ENCODE results near the gene GRHL3. TPM values are rescaled to one million over a fixed set of nuclear protein-coding genes. Genes with fewer than 3 reads are reported as not detected.

GRHL3 gene
- total RNA-seq, 1 donor from 2014 or later, result not detected

DNA sequence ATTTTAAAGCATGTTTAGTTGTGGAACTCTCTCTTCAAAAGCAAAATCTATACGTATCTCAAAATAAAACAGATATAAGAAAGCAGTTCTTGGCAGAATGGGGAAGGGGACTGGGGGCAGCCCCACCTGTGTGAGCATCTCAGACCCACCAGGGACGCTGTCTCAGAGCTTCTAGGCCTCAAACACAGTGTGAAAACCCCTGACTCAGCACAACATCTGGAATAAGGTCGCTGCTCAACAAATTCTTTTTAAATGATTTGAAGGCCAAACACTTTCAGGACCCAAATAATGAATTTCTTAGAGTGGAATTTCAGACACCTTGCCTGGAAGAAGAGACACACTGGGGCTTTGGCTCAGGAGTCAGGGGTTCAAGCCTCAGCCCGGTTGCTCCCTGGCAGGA, 27.1 kb upstream of the GRHL3 start:
- intact Hi-C loops (cut with DNase I), result loop anchor here (5.0 kb wide), 1 partner anchor 100 kb away; no protein-coding TSS in a partner anchor
- DNase-seq (ENCODE audit: low spot score), result no peak

DNA sequence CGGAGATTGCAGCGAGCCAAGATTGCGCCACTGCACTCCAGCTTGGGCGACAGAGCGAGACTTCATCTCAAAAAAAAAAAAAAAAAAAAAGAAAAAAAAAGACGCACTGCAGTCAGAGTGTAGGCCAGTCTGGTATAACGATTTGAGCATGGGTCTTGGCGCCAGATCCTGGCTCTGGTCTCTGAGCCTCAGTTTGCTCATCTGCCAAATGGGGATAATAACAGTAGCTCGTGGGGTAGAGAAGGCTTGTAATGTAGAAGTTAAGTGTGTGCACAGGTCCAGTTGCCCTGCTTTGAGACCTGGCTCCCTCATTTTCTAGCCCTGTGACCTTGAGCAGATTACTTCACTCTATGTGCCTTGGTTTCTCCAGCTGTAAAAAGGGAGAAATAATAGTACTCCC, 26.3 kb upstream of the GRHL3 start:
- DNase-seq (ENCODE audit: low spot score), result no peak
- intact Hi-C loops (cut with DNase I), result loop anchor here (5.0 kb wide), 1 partner anchor 99 kb away; no protein-coding TSS in a partner anchor

DNA sequence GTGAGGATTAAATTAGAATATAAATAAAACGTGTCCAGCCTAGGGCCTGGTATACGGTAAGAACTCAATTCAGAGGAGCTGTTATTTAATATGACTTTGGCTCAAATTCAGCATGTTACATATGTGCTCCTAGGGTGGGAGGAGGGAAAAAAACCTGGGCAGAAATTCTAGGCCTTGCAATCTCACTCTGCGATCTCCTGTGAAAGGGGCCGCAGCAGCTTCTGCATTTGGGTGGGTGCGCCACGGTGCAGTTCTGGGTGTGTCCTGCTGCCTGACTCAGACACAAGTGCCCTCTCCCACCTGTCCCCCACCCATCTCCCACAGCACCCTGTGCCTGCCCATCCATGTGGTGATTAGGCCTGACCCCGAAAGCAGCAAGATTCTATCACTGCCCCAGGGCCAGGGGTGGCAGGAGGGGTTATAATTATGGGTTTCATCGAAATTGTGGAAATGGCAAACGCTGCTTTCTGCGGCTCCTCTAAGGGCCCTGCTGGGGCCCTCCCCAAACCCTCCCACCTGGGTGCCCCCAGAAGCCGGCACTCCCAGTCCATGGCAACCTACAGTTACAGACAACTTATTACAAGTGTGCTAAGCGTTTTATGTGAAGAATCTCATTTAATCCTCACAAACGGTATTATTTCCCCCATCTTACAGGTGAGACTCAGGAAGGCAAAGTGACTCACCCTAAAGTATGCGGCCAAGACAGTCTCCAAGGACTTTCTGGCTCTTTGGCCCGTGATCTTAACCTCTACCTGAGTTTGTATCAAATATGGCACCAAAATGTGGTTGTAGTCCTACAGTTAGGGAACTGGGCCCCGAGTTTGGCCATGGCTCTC, 25.5 kb upstream of the GRHL3 start:
- intact Hi-C loops (cut with DNase I), result loop anchor here (5.0 kb wide), 1 partner anchor 99 kb away; no protein-coding TSS in a partner anchor
- no peak for DNase-seq (ENCODE audit: low spot score)

DNA sequence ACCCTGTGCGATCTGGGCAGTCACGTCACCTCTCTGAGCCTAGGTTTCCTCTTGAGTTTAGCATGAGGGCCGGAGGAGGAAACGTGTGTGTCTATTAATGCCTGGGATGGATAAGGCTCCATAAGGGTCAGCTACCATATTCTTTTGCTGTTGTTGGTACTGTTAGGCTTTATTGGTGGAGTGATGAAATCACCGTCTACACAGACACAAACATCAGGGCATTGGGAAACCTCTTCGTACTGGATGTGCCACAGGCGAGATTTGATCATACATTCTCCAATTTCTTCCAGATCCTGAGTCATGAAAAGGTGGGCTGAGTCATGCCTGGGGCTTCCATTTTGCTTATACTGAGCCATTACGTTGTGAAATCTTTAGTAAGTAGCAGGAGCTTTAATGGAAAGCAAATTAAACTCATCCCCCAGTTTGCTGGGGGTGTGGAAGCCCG, 24.9 kb upstream of the GRHL3 start:
- intact Hi-C loops (cut with DNase I), result loop anchor here (5.0 kb wide), 1 partner anchor 98 kb away; no protein-coding TSS in a partner anchor
- no peak for DNase-seq (ENCODE audit: low spot score)

DNA sequence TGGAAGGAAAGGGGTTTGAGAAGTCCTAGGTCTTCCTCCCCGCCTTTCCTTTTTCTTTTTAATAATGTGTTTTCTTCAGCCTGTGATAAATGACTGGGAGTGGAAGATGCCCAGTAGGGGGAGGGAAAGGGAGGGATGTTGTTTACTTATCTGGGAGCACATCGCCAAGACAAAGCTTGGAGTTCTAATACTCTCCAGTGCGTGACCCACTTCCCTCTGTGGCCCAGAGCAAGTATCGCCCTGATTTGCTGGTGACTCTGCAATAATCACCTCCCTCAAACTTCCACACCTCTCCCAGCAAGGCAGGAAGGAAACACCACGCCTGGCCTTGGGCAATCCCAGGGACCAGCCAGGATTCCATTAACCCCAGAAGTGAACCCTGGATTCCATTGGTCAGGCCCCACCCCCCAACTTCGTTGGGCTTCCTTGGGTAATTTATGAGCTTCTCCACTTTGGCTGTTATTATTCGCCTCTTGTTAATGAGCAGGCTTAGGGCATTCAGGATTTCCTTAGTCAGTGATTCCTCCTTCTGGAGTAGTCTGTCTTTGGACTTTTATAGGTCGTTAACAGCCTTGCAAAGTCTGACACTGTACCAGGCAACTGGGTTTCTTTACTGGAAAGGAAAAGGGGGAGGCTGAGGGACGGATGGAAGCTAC, 24.3 kb upstream of the GRHL3 start:
- DNase-seq (ENCODE audit: low spot score), result no peak
- intact Hi-C loops (cut with DNase I), result loop anchor here (5.0 kb wide), 1 partner anchor 97 kb away; no protein-coding TSS in a partner anchor

DNA sequence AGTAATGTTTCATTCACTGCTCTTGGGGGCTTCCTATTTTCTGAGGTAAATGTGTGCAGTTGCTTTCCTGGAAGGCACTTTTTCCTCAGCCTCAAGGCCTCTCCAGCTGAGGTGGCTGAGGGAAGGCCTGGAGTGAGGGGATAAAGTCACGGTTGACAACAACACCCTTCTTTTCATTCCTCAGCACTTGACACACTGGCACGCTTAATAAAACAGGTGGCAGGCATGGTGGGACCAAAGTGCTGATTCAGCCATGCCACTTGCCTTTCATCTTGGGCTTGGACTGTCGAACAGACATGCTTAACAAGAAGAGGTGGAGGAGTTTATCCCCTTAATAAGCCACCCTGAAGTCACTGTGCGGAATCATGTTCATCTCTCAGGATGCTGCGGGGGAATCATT, 23.6 kb upstream of the GRHL3 start:
- no peak for DNase-seq (ENCODE audit: low spot score)
- intact Hi-C loops (cut with DNase I), result no loop called here

DNA sequence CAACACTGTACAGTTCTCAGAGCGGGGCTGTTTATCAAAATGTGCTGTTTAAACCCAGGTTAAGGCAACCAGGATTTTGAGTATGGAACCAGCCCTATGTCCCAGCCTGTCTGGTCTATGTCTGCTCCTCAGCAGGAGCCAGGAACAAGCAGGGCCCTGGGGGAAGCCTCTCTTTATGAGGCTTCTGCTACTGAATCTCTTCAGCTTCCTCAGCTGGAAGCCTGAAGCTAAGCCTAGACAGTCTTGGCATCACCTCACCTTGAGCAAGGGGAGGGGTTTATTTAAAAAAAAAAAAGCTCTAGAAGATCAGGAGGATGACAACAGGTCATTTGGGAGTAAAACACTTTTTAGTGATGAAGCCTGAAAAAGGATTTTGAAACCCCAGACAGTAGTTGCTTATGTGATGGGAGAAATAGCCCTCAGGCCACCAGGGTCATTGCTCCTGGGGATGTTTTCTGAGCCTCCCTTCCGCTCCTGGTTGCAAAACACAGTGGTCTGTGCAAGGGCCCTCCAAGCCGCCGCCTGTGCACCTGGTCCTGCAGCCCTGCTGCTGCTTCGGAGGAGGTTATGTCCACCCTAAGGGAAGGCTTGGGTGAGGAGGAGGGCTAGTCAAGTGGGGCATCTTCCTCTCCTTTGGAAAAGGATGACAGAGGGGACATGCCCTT, 21.8 kb upstream of the GRHL3 start:
- intact Hi-C loops (cut with DNase I), result no loop called here
- DNase-seq (ENCODE audit: low spot score), result no peak

DNA sequence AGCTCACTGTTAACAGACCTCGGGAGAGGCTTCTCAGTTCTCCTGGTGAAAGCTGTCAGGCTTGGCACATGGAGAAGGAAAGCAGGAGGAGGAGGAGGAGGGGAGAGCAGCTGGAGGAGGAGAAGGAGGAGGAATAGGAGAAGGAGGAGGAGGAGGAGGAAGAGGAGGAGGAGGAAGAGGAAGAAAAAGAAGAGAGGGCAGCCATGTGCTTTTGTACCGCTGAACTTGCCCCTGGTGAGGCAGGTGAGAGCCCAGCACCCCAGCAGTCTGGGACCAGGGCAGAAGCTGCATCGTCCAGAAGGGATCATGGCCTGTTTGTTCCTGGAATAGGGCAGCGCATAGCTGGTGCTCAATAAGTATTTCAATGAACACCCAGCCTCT, 21.3 kb upstream of the GRHL3 start:
- intact Hi-C loops (cut with DNase I), result no loop called here
- DNase-seq (ENCODE audit: low spot score), result no peak

DNA sequence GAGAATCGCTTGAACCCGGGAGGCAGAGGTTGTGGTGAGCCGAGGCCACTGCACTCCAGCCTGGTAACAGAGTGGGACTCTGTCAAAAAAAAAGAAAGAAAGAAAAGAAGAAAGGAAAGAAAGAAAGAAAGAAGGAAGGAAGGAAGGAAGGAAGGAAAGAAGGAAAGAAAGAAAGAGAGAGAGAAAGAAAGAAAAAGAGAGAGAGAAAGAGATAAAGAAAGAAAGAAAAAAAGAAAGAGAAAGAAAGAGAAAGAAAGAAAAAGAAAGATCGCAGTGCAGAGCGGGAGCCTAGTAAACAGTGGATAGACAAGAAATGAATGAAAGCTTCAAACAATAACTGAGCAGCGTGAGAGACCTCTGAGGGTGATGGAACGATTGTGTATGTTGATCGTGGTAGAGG, 20.6 kb upstream of the GRHL3 start:
- intact Hi-C loops (cut with DNase I), result no loop called here
- DNase-seq (ENCODE audit: low spot score), result no peak

DNA sequence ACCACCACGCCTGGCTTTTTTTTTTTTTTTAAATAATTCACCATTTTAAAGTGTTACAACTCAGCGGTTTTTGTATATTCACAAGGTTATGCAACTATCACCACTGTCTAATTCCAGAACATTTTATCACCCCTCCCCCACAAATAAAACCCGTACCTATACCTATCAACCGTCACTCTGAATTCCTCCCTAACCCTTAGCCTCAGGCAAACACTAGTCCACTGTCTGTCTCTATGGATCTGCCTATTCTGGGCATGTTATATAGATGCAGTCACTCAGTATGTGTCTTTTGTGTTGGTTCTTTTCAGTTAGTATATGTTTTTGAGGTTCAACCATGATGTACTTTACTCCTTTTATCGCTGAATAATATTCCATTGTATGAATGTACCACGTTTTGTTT, 19.3 kb upstream of the GRHL3 start:
- intact Hi-C loops (cut with DNase I), result no loop called here
- DNase-seq (ENCODE audit: low spot score), result no peak

DNA sequence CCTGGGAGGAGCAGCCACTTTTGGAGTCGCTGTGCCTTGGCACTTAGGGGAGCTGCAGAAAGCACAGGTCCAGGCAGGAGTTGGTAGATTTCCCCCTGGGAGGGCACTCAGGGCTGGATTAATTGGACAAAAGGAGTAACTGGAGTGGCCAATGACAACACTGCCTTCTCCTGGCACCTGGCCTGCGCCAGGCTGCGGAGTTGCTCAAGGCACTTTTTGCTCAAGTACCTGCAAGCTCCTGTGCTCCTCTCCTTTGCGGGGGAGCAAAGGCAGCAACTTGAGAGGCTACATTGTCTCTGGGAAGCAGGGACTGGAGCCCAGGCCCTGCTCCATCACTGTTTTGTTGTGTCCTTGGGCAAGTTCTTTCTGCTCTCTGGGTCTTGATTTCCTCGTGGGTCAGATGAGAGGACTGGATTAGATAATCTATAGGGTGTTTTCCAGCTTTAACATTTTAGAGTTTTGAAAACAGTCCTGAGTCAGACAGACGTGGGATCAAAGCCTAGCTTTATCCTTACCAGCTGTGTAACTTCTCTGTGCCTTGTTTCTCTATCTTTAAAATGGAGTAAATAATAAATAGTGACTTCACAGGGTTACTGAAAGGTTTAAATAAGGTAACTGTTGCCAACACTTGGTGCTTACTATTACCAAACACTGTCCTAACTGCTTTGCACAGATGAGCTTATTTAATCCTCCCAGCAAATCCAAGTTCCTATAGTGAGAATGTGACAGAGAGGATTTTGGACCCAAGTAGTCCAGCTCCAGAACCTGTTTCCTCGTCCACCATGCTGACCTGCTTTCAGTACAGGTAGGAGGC, 18.0 kb upstream of the GRHL3 start:
- DNase-seq (ENCODE audit: low spot score), result no peak

DNA sequence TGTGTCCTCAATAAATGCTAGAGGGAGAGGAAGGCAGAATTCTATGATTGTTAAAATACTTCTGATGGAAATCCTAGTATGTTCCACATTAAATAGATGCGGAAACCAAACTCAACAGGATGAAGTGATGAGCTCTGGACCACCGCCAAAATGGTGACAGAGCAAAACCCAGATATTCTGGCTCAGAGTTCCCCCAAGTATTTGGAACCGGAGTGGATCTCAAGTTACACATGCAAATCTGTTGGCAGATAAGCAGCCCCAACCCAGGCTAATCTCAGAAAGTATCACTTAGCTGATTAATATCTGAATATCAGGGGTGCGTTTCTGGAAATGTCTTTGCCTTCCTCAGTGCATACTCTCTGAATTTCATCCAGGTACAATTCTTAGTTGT, 17.4 kb upstream of the GRHL3 start:
- DNase-seq (ENCODE audit: low spot score), result no peak
- intact Hi-C loops (cut with DNase I), result no loop called here

More for the DNA sequence above, 18.0 kb upstream of the GRHL3 start:
- intact Hi-C loops (cut with DNase I), result no loop called here

DNA sequence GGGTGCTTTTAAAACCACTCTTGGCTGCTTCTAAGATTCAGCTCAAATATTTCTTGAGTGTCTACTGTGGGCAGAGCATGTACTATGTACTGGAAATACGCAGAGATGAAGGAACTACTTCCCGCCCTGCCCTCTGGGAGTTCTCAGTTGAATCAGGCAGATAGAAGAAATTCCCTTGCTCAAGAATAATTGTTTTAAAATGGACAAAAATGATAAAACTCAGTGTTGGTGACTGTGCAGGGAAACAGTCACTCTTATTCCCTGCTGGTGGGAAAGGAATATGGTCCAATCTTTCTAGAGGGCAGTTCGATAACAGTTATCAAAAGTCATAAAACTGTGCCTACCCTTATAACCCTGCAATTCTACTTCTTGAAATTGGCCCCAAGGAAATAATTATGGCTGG, 16.9 kb upstream of the GRHL3 start:
- intact Hi-C loops (cut with DNase I), result no loop called here
- DNase-seq (ENCODE audit: low spot score), result no peak

DNA sequence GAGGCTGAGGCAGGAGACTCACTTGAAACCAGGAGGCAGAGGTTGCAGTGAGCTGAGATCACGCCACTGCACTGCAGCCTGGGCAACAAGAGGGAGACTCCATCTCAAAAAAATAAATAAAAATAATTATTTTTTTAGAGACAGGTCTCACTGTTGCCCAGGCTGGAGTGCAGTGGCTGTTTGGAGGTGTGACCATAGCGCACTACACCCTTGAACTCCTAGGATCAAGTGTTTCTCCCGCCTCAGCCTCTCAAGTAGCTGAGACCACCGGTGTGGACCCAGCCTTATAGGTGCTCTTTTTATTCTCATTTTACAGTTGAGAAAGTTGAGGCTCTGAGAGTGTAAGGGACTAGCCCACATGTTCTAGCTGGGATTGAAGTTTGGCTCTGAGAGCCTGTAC, 15.6 kb upstream of the GRHL3 start:
- no peak for DNase-seq (ENCODE audit: low spot score)
- intact Hi-C loops (cut with DNase I), result no loop called here

DNA sequence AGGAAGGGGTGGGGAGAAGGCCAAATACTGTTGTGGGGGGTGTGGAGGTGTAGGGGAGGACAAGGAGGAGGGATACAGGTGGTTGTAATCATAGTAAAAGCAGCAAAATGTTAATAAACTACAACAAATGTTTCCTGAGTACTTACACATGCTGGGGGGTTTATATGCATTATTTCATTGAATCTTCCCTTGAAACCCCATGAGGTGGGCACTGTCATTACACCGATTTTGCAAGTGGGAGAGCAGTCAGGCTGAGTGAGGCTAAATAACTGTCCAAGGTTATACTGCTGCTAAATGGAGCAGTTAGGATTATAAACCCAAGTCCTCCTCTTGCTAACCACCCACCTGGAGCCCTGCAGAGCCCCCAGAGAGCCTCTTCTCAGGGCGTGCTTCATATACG, 14.4 kb upstream of the GRHL3 start:
- DNase-seq (ENCODE audit: low spot score), result no peak
- intact Hi-C loops (cut with DNase I), result no loop called here

DNA sequence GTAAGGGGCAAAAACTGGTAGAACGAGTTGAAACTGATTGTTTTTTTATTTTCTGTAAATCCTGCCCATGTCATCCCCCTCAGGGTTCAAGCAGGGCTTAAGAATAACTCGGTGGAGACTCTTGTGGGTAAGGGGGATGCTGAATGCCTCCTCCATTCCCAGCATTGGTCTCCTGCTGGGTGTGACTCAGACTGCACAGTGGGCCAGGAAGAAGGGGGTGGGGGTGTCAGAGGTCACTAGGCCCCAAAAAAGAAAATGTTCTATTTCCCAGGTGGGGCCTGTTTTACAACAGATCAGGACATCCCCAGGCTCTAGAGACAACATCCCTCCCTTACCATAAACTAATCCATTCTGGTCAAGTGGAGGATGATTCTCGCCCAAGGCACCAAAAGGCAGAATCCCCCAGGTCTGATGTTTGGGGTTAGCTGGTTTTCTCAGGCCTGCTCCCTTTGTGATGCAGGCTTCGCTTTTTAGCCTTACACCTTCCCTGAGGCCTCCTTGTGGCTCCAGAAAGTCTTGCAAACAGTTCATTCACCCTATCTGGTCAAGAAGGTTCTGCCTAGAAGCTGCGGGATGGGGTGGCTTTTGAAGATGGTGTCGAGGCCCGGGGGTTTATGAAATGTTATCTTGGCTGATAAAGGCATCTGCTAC, 10.7 kb upstream of the GRHL3 start:
- intact Hi-C loops (cut with DNase I), result no loop called here
- DNase-seq (ENCODE audit: low spot score), result no peak

DNA sequence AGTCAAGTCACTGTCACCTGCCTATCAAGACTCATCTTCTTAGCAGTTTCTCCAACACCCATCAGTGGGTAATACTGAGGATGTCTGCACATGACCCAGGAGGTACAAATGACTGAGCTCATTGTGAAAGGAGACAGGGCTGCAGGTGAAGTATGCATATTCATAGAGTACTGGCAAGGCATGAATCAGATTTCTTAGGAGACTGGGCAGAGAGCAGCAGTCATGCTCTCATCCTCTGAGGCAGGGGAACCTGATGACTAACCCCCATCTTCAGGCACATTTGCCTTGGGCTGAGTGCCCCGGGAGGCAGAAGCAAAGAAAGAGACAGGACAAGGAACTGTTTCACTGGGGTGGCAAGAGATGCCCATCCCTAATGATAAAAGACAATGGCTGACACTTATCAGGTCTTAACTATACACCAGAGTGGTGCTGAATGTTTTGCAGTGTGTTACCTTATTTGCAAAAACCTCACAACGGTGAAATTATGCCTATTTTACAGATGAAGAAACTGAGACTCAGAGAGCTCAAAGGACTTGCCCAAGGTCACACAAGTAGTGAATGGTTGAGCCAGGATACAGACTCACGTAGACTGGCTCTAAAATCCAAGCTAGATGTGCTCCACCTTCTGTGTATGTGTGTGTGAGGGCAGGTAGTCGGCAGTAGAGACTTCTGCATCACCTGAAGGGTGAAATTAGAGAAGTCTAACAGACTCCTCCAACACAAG, 9.2 kb upstream of the GRHL3 start:
- no peak for DNase-seq (ENCODE audit: low spot score)
- intact Hi-C loops (cut with DNase I), result no loop called here

DNA sequence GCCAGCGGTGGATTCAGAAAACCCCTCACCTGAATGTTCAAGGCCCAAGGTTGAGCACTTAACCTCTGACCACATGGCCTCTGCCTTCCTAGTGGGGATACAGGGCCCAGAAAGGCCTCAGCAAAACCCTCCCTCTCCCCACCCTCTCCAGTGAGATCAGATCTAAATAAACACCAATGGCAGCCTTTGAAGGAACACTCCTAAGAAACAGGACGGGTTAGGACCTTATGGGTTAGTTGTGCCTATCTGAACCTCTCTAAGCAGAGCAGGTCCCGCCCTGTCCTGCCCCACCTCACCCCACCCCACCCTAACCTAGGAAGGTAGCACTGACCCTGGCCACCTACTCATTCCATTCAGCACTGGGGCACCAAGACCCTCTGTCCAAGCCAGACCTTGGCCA, 7.9 kb upstream of the GRHL3 start:
- DNase-seq (ENCODE audit: low spot score), result no peak
- intact Hi-C loops (cut with DNase I), result no loop called here

DNA sequence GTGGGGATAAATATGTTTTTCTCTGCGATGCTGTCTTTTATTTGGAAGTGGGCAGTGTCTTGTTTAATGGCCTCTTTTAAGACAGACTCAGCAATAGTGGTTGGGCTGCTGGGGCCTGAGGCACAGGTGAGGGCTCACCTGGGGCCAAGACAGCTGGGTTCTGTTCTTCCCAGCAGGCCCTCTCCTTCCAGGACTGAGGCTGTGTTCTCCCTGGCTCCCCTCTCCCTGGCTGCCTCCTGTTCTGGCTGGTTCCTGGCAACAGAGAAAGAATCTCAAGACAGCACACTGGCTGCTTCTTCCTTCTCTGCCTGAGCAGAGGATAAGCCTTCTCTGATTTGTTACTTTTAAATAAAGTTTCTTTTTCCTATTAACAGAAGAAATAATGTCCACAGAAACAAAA, 7.4 kb upstream of the GRHL3 start:
- no peak for DNase-seq (ENCODE audit: low spot score)
- intact Hi-C loops (cut with DNase I), result no loop called here

All from cardiac septum (tissue), 1 donor.